GM23338 (cell line): ENCODE data around the gene IRGM. TPM values are rescaled to one million over a fixed set of nuclear protein-coding genes. Genes with fewer than 3 reads are reported as not detected.

Source experiments
- ATAC-seq: fragments of 200-7000 bp; cut with Tn5 transposase; 3 replicates; pipeline ENCODE4 v1.9.1; 2020
- DNase-seq: peaks from one replicate; pipeline ENCODE4 v3.0.0-alpha.2; 2015; ENCODE audit warnings: low spot score
- H2AFZ ChIP-seq: fragments of 200-600 bp; sonication (generic); 2 replicates; pipeline ENCODE4 v1.8.0; 2016; ENCODE audit warnings: antibody characterized with exemption, mild to moderate bottlenecking, moderate library complexity
- H3F3A ChIP-seq: fragments of 200-600 bp; sonication (generic); replicated peaks from 2 replicates; pipeline ENCODE4 v1.8.0; 2017; ENCODE audit warnings: antibody characterized with exemption, mixed run types, low read depth
- H3K27ac ChIP-seq: fragments of 200-600 bp; sonication (generic); 2 replicates; pipeline ENCODE4 v1.6.1; 2016; ENCODE audit warnings: low read depth
- H3K27me3 ChIP-seq: fragments of 200-600 bp; sonication (generic); 2 replicates; pipeline ENCODE4 v1.8.0; 2016; ENCODE audit warnings: mild to moderate bottlenecking, mixed run types, moderate library complexity; ENCODE audit not compliant: insufficient read depth
- H3K36me3 ChIP-seq: fragments of 200-600 bp; sonication (generic); 2 replicates; pipeline ENCODE4 v1.8.0; 2016; ENCODE audit warnings: mild to moderate bottlenecking; ENCODE audit not compliant: insufficient read depth
- H3K4me1 ChIP-seq: fragments of 200-600 bp; sonication (generic); 2 replicates; pipeline ENCODE4 v1.8.0; 2016; ENCODE audit warnings: mild to moderate bottlenecking, moderate library complexity; ENCODE audit not compliant: insufficient read depth
- H3K4me2 ChIP-seq: fragments of 200-600 bp; sonication (generic); 2 replicates; pipeline ENCODE4 v1.7.1; 2017; ENCODE audit warnings: mixed run types
- H3K4me3 ChIP-seq: fragments of 200-600 bp; sonication (generic); 2 replicates; pipeline ENCODE4 v1.6.1; 2016; ENCODE audit warnings: mixed run types
- H3K79me2 ChIP-seq: fragments of 200-600 bp; sonication (generic); replicated peaks from 2 replicates; pipeline ENCODE4 v1.8.0; 2017; ENCODE audit warnings: mild to moderate bottlenecking; ENCODE audit not compliant: insufficient read depth
- H3K9me2 ChIP-seq: fragments of 200-600 bp; sonication (generic); 2 replicates; pipeline ENCODE4 v1.8.0; 2017; ENCODE audit not compliant: insufficient read depth
- H4K20me1 ChIP-seq: fragments of 200-600 bp; sonication (generic); replicated peaks from 2 replicates; pipeline ENCODE4 v1.8.0; 2017; ENCODE audit warnings: mild to moderate bottlenecking; ENCODE audit not compliant: insufficient read depth
- H3K27ac Mint-ChIP-seq: 2 replicates; pipeline ENCODE4 v1.8.0; 2020; ENCODE audit warnings: inconsistent platforms, mild to moderate bottlenecking, moderate library complexity, mixed read lengths
- H3K27me3 Mint-ChIP-seq: 3 replicates; pipeline ENCODE4 v1.8.0; 2022; ENCODE audit warnings: low read depth, mild to moderate bottlenecking, moderate library complexity, mixed read lengths, inconsistent platforms; ENCODE audit not compliant: insufficient read depth, poor library complexity
- H3K36me3 Mint-ChIP-seq: 3 replicates; pipeline ENCODE4 v1.8.0; 2021; ENCODE audit warnings: low read depth, mild to moderate bottlenecking, inconsistent platforms, moderate library complexity, mixed read lengths
- H3K4me1 Mint-ChIP-seq: 3 replicates; pipeline ENCODE4 v1.8.0; 2020; ENCODE audit warnings: mild to moderate bottlenecking, inconsistent platforms, mixed read lengths
- H3K4me3 Mint-ChIP-seq: 3 replicates; pipeline ENCODE4 v1.8.0; 2021; ENCODE audit warnings: moderate library complexity, mild to moderate bottlenecking, inconsistent platforms, mixed read lengths
- H3K9me3 Mint-ChIP-seq: 3 replicates; pipeline ENCODE4 v1.8.0; 2020; ENCODE audit warnings: moderate library complexity, mild to moderate bottlenecking, inconsistent platforms, mixed read lengths
- JUNB ChIP-seq: IDR thresholded peaks from one replicate; pipeline ENCODE4 v1.6.1; 2016; ENCODE audit warnings: antibody characterized with exemption; ENCODE audit not compliant: unreplicated experiment
- STAT1 ChIP-seq: IDR thresholded peaks from one replicate; pipeline ENCODE4 v1.6.1; 2016; ENCODE audit warnings: antibody characterized with exemption; ENCODE audit not compliant: unreplicated experiment
- polyA plus RNA-seq: library from polyadenylated mRNA; unstranded; fragments of >200 nt; fragmentation: Nextera tagmentation; extraction: Ambion mirVana; gene quantifications from 2 replicates; pipeline ENCODE4 v1.2.1, GENCODE V29; 2016
- total RNA-seq: library from RNA; depleted of rRNA; stranded (reverse); fragments of >200 nt; shearing (Covaris generic); gene quantifications from 2 replicates; pipeline ENCODE4 v1.2.3, GENCODE V29; 2014
- TF ChIP-seq, protein P1 (sequence below): IDR thresholded peaks from one replicate; pipeline ENCODE4 v1.6.1; 2018; ENCODE audit warnings: antibody characterized with exemption; ENCODE audit not compliant: unreplicated experiment
- TF ChIP-seq, protein P2 (sequence below), 2 experiments: fragments of 200-600 bp in 1 of 2; sonication (generic) in 1 of 2; conservative IDR thresholded peaks; 2 replicates each; pipeline versions ENCODE4 v1.5.1 to v1.6.1; 2016 to 2017; ENCODE audit warnings: antibody characterized with exemption in 2 of 2, low read depth in 2 of 2, mild to moderate bottlenecking in 2 of 2, moderate library complexity in 1 of 2

The IRGM gene
- total and polyA plus RNA-seq, 2 experiments from 2014 or later, result not detected

DNA sequence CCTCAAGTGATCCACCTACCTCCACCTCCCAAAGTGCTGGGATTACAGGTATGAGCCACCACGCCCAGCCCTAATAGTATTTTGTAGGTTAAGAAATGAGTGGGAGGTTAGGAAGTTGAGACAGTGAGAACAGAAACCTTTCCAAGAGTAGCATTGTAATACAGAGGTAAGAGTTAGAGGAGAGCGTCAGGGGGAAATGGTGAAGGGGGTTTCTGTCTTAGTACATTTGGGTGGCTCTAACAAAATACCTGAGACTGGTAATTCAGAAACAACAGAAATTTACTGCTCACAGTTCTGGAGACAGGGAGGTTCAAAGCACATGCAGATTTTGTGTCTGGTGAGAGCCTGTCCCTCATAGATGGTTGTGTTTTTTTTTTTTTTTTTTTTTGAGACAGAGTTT is 48.9 kb upstream of the IRGM start (continued):
- TF ChIP-seq, protein P1, sequence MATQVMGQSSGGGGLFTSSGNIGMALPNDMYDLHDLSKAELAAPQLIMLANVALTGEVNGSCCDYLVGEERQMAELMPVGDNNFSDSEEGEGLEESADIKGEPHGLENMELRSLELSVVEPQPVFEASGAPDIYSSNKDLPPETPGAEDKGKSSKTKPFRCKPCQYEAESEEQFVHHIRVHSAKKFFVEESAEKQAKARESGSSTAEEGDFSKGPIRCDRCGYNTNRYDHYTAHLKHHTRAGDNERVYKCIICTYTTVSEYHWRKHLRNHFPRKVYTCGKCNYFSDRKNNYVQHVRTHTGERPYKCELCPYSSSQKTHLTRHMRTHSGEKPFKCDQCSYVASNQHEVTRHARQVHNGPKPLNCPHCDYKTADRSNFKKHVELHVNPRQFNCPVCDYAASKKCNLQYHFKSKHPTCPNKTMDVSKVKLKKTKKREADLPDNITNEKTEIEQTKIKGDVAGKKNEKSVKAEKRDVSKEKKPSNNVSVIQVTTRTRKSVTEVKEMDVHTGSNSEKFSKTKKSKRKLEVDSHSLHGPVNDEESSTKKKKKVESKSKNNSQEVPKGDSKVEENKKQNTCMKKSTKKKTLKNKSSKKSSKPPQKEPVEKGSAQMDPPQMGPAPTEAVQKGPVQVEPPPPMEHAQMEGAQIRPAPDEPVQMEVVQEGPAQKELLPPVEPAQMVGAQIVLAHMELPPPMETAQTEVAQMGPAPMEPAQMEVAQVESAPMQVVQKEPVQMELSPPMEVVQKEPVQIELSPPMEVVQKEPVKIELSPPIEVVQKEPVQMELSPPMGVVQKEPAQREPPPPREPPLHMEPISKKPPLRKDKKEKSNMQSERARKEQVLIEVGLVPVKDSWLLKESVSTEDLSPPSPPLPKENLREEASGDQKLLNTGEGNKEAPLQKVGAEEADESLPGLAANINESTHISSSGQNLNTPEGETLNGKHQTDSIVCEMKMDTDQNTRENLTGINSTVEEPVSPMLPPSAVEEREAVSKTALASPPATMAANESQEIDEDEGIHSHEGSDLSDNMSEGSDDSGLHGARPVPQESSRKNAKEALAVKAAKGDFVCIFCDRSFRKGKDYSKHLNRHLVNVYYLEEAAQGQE, result no peak
- no peak for TF ChIP-seq STAT1
- no peak for TF ChIP-seq JUNB

DNA sequence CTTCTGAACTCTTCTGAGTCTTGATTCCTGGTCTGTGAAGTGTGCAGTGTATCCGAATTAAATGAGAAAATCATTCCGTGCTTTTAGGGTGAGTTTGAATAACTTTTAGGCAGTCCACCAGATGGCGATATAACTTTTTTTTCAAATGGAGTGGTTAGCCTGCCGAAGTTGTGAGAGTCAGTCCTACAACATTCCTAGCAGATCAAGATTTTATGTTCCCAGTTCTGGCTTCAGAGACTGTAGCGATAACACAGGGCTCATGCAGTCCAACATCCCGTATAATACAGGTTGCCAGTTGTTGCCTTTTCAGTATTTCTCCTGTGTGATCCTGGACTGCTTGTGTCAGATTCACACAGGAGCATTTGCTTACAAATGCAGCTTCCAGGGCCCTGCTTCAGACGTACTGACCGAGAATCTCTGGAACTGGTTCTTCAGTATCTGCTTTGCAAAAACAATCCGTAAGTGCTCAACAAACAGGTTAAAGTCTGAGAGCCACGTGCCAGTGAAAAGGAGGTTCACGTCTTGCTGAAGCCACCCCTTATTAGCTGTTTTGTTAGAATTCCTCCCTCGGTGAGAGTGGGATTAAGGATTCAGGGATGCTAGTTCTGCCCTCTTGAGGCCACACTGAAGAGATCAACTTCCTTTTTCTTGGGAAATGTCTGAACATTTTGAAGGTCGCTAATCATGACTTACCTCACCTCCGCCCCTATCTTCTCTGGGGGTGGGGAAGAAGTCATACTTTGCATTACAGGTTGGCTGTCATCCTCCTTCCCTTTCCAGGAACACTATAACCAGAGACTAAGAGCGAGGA is 45.0 kb upstream of the IRGM start:
- Mint-ChIP-seq H3K27ac (peak overlapping the region; percentile 66; the same call in 1 of the 2 replicates), H3K9me3 (no peaks in the 10 kb centered on the region; the same call in 2 of the 3 replicates)

More for the DNA sequence above, 45.0 kb upstream of the IRGM start:
- Mint-ChIP-seq H3K4me3 (peak overlapping the region; percentile 77), H3K4me1 (peaks cover 6% of the 10 kb centered on the region; the same call in 2 of the 3 replicates), H3K27me3 (no peaks in the 10 kb centered on the region), H3K36me3 (no peaks in the 10 kb centered on the region)
- no peaks in the 10 kb centered on the region for H3K27me3 ChIP-seq
- H3K27ac ChIP-seq, result no peak overlapping the region
- no peaks in the 10 kb centered on the region for H3K79me2 ChIP-seq
- H3K36me3 ChIP-seq, result no peaks in the 10 kb centered on the region
- ATAC-seq (peak; percentile 90), DNase-seq (peak; percentile 86)
- peak overlapping the region; percentile 73 for H3K4me2 ChIP-seq
- H4K20me1 ChIP-seq, result no peaks in the 10 kb centered on the region; the same call in 1 of the 2 replicates
- peak overlapping the region; percentile 53 for H3K4me3 ChIP-seq
- H3K4me1 ChIP-seq, result no peaks in the 10 kb centered on the region
- H3F3A ChIP-seq, result no peaks in the 10 kb centered on the region
- no peaks in the 10 kb centered on the region for H3K9me2 ChIP-seq
- TF ChIP-seq, protein P2, sequence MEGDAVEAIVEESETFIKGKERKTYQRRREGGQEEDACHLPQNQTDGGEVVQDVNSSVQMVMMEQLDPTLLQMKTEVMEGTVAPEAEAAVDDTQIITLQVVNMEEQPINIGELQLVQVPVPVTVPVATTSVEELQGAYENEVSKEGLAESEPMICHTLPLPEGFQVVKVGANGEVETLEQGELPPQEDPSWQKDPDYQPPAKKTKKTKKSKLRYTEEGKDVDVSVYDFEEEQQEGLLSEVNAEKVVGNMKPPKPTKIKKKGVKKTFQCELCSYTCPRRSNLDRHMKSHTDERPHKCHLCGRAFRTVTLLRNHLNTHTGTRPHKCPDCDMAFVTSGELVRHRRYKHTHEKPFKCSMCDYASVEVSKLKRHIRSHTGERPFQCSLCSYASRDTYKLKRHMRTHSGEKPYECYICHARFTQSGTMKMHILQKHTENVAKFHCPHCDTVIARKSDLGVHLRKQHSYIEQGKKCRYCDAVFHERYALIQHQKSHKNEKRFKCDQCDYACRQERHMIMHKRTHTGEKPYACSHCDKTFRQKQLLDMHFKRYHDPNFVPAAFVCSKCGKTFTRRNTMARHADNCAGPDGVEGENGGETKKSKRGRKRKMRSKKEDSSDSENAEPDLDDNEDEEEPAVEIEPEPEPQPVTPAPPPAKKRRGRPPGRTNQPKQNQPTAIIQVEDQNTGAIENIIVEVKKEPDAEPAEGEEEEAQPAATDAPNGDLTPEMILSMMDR (conservative IDR thresholded peaks at IDR 0.05; ENCODE audit: low read depth in 2 of 2), result peak; percentile 66 to 68
- TF ChIP-seq, protein P1, result no peak
- peak overlapping the region; percentile 82 for H2AFZ ChIP-seq
